Right lobe of liver (tissue), 4 donors: ENCODE results near the gene ABLIM2.
A peak's percentile ranks its signal among the peaks of the same experiment; 100 is the strongest.

Source experiments
- CTCF ChIP-seq, 4 donors: fragments of 200-600 bp in 3 of 4; fragments of 450-650 bp in 1 of 4; IDR thresholded peaks; one replicate each; pipeline versions ENCODE4 v1.5.1 to v1.8.0; 2016 to 2022; ENCODE audit warnings: antibody characterized with exemption in 4 of 4, mild to moderate bottlenecking in 2 of 4
- POLR2A ChIP-seq: fragments of 450-650 bp; IDR thresholded peaks from one replicate; pipeline ENCODE4 v1.6.1; 2017; ENCODE audit warnings: antibody characterized with exemption, mild to moderate bottlenecking
- donor health status: DM: no; HTN: no; CAD: no.
- donor health status: DM: no; HTN: no; CAD: no.
- donor health status: DM: no; HTN: yes; CAD: no.

GRCh38 chr4:8176547-8177399, 18.2 kb upstream of the ABLIM2 start:
- no peak for TF ChIP-seq POLR2A
- peak; percentile 78 to 92 (median 84) for TF ChIP-seq CTCF (IDR thresholded peaks at IDR 0.05)
